ENCODE data around the gene SLC30A10. TPM values are rescaled to one million over a fixed set of nuclear protein-coding genes. Genes with fewer than 3 reads are reported as not detected.
"Not testable (repeated sequence)": the region's sequence is repeated elsewhere in the genome, so short reads cannot be mapped to it uniquely, and the experiment has no call there.

The SLC30A10 gene
- total and polyA plus RNA-seq, 7 donors = not detected

DNA sequence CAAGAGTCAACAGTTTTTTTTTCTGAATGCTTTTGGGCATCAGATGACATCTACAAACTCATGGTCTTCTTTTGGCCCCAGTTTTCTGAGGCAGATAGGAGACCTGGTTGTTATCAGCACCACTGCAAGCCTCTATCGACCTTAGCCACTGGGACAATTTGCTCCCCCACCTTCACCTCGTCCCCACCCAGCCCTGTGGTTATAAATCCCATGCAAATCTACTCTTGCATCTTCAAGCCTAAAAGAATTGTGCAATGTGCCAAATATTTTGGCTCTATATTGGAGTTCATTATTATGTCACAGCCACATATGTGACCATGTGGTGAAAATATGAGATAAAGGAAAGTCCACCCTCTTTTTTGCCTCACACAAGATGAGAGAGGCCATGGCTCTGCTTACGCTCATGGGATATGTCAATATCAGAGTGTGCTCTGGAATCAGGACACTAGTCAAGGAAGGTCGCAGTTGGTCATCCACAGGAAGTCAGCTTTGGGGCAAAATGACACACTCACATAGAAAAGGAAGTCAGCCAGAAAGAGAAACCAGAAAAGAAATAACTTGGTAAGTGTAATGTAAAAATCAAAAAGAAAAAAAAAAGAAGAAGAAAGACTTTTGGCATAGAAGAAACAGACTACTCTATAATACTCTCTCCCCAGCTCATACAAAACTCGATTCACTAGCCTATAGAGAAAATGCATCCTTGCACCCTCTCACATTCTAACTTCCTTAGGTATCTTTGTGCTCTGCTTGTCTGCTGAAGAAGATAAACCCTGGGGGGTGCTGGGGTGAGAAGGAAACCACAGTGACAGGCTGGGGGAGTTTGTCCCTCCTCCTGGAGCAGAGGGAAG, 21.2 kb downstream of the SLC30A10 start:
- no peak for ATAC-seq
- H3K36me3 ChIP-seq (ENCODE audit: insufficient read depth in 1 of 2, low read depth in 1 of 2) = no peaks in the 10 kb centered on the region
- H3K4me1 ChIP-seq = no peaks in the 10 kb centered on the region
- H3K9me3 ChIP-seq = no peaks in the 10 kb centered on the region
- H3K27me3 ChIP-seq (ENCODE audit: insufficient read depth in 3 of 3, low read length in 2 of 3) = no peaks in the 10 kb centered on the region
- TF ChIP-seq, protein P1, sequence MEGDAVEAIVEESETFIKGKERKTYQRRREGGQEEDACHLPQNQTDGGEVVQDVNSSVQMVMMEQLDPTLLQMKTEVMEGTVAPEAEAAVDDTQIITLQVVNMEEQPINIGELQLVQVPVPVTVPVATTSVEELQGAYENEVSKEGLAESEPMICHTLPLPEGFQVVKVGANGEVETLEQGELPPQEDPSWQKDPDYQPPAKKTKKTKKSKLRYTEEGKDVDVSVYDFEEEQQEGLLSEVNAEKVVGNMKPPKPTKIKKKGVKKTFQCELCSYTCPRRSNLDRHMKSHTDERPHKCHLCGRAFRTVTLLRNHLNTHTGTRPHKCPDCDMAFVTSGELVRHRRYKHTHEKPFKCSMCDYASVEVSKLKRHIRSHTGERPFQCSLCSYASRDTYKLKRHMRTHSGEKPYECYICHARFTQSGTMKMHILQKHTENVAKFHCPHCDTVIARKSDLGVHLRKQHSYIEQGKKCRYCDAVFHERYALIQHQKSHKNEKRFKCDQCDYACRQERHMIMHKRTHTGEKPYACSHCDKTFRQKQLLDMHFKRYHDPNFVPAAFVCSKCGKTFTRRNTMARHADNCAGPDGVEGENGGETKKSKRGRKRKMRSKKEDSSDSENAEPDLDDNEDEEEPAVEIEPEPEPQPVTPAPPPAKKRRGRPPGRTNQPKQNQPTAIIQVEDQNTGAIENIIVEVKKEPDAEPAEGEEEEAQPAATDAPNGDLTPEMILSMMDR (IDR thresholded peaks at IDR 0.05) = no peak
- intact Hi-C loops (cut with DNase I) = no loop called here
- no peak for DNase-seq
- H3K27ac ChIP-seq = no peak overlapping the region
- WGBS, 3 donors = 63 to 65% (median 64%) methylated on average over 5 of the region's 5 CpGs
- H3K4me3 ChIP-seq = no peak overlapping the region

DNA sequence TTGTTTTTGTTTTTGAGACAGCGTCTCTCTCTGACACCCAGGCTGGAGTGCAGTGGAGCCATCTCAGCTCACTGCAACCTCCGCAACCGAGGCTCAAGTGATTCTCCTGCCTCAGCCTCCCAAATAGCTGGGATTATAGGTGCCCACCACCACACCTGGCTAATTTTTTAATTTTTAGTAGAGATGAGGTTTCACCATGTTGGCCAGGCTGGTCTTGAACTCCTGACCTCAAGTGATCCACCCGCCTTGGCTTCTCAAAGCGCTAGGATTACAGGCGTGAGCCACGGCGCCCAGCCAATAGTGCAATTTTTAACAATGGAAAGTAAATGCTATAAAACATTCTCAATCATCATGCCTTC, 21.8 kb downstream of the SLC30A10 start:
- WGBS, 3 donors = 86 to 90% (median 88%) methylated on average over 8 of the region's 8 CpGs
- ATAC-seq = not testable (repeated sequence)

DNA sequence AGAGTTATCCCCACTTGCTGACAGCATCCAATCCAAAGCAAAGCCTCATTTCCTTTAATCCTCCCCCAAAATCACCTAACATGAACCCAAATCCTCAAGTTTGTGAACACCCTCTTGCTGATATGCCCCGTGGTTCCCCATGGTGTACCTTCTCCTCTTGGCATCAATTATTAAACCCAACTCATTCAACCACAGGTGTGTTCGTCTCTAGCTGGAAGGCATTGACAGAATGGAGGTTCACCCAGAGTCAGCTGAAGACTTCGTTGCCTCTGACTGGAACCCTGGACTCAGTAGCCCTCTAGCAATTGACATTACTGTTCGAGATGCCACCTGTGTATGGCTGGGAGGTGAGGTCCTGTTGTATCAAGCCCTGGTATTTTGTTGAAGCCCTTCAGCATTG, 22.8 kb downstream of the SLC30A10 start:
- Histone ChIP-seq H3K36me3 (ENCODE audit: insufficient read depth in 1 of 2, low read depth in 1 of 2) (no peaks in the 10 kb centered on the region), H3K4me3 (no peak overlapping the region), H3K27me3 (ENCODE audit: insufficient read depth in 3 of 3, low read length in 2 of 3) (no peaks in the 10 kb centered on the region), H3K4me1 (no peaks in the 10 kb centered on the region), H3K9me3 (no peaks in the 10 kb centered on the region), H3K27ac (no peak overlapping the region)
- TF ChIP-seq, protein P1 (IDR thresholded peaks at IDR 0.05) = no peak
- no peak for ATAC-seq
- DNase-seq = no peak
- 78 to 87% (median 82%) methylated on average over 4 of the region's 4 CpGs for WGBS, 3 donors
- intact Hi-C loops (cut with DNase I) = no loop called here

More for the DNA sequence above, 21.8 kb downstream of the SLC30A10 start:
- H3K27ac ChIP-seq; H3K27me3 ChIP-seq (ENCODE audit: insufficient read depth in 3 of 3, low read length in 2 of 3); H3K36me3 ChIP-seq (ENCODE audit: insufficient read depth in 1 of 2, low read depth in 1 of 2); H3K4me3 ChIP-seq; H3K4me1 ChIP-seq; DNase-seq; intact Hi-C loops (cut with DNase I); H3K9me3 ChIP-seq: not testable (repeated sequence)

DNA sequence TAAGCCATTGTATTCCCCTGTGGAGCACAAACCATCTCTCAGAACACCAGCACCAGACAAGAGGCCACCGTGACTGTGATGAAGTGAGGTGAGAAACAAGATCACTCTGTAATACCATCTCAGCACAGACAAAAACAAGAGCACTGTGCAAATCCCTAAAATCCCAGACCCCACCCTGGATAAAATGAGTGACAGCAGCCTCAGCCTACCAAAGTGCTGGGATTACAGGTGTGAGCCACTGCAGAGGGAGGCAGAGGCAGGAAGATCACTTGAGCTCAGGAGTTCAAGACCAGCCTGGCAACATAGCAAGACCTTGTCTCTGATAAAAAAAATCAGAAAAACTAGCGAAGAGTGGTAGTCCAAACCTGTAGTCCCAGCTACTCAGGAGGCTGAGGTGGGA, 23.4 kb downstream of the SLC30A10 start:
- DNase-seq (no peak), ATAC-seq (no peak)
- H3K36me3 ChIP-seq (ENCODE audit: insufficient read depth in 1 of 2, low read depth in 1 of 2) = no peaks in the 10 kb centered on the region
- no peak overlapping the region for H3K27ac ChIP-seq
- 64 to 75% (median 67%) methylated on average over 2 of the region's 2 CpGs for WGBS, 3 donors
- H3K9me3 ChIP-seq = no peaks in the 10 kb centered on the region
- no peaks in the 10 kb centered on the region for H3K27me3 ChIP-seq (ENCODE audit: insufficient read depth in 3 of 3, low read length in 2 of 3)
- intact Hi-C loops (cut with DNase I) = no loop called here
- TF ChIP-seq, protein P1 (IDR thresholded peaks at IDR 0.05) = no peak
- H3K4me3 ChIP-seq = no peak overlapping the region
- H3K4me1 ChIP-seq = no peaks in the 10 kb centered on the region

DNA sequence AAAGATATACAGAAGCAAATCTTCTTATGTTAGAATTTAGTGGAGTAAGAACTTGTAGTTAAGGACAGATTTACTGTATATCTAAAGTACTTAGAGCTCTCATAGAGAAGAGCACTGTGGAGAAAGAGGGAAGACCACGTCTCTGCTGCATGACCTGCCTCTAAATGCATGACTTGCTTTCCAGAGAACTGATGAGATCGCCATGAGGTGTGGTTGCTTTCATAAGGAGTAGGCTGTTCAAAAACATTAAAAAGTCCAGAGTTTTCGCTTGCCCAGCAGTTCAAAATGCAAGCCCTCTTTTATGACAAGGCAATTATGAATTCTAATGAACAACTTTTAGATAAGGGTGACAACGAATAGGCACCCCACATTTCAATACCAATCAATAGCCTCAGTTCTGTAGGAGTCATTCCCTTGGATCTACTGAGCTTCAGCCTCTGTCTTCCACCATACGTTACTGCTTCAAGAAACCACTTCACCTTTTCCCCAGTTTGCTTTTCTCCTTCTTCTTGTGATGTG, 24.9 kb downstream of the SLC30A10 start:
- Histone ChIP-seq H3K4me1 (no peaks in the 10 kb centered on the region), H3K36me3 (ENCODE audit: insufficient read depth in 1 of 2, low read depth in 1 of 2) (no peaks in the 10 kb centered on the region), H3K4me3 (no peak overlapping the region), H3K9me3 (no peaks in the 10 kb centered on the region), H3K27ac (no peak overlapping the region), H3K27me3 (ENCODE audit: insufficient read depth in 3 of 3, low read length in 2 of 3) (no peaks in the 10 kb centered on the region)
- whole genome bisulfite sequencing, 3 donors = 75 to 78% (median 77%) methylated on average over 5 of the region's 5 CpGs
- intact Hi-C loops (cut with DNase I) = no loop called here
- TF ChIP-seq, protein P1 (IDR thresholded peaks at IDR 0.05) = no peak
- DNase-seq (no peak), ATAC-seq (no peak)

Measured in psoas muscle (tissue), 8 donors.